ENCODE data around the gene ALDH8A1. TPM values are rescaled to one million over a fixed set of nuclear protein-coding genes. Genes with fewer than 3 reads are reported as not detected.
A peak's percentile ranks its signal among the peaks of the same experiment; 100 is the strongest.
"Not testable (repeated sequence)": the region's sequence is repeated elsewhere in the genome, so short reads cannot be mapped to it uniquely, and the experiment has no call there.

The ALDH8A1 gene
- polyA plus RNA-seq, 1 donor (not counting 4 experiments of a cell fraction or from before 2014, with no cell fraction given), result 0.66 TPM

DNA sequence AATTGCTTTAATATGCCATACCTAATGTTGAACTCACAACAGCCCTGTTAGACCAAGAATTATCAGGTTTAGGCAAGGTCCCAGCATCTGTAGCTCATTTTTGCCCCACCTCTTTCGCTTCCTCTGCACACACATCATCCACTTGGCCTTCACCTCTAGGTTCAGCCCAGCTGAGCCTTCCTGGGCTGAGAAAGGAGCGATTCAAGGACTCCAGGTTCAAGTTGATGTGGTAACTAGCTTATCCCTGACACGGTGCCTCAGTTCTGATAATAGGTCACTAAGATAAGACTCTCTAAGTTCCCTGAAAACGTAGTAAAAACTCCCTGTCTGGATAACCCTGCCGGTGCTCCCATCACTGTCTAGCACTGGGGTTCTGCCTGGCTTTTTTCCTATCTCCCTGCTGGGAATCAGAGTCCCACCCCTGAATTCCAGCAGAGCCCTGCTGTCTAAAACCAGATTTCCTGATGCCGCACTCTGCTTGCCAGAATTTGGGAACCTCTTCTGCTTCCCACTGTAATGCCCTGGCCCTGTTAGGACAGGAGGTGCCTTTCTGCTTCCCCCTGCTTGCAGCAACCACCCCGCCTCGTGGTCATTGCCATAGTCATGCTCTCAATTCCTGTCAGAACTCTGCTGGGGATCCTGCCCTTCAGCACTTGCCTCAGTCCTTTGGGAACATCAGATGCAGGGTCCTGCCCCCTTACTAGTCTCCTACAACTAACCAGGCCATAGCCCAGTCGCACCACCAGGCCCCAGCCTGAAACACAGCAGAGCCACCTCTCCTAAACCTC, 47.6 kb downstream of the ALDH8A1 start:
- no peak overlapping the region for H3K27ac ChIP-seq (ENCODE audit: control insufficient read depth, insufficient read depth, low read length)
- no peaks in the 10 kb centered on the region for H3K79me2 ChIP-seq (ENCODE audit: control insufficient read depth, insufficient read depth, low read length)
- H3K9me1 ChIP-seq (ENCODE audit: control insufficient read depth, extremely low read depth, insufficient read depth, low read length), result no peaks in the 10 kb centered on the region
- peak overlapping the region; percentile 36 for H2AFZ ChIP-seq (ENCODE audit: control insufficient read depth, low read length)
- no peaks in the 10 kb centered on the region for H3K36me3 ChIP-seq (ENCODE audit: control insufficient read depth in 2 of 2, extremely low read depth in 1 of 2, insufficient read depth in 2 of 2, low read length in 2 of 2)
- H3K9me3 ChIP-seq (ENCODE audit: control insufficient read depth, low read depth, low read length), result no peaks in the 10 kb centered on the region
- no peaks in the 10 kb centered on the region for H3K27me3 ChIP-seq (ENCODE audit: control insufficient read depth, extremely low read depth, insufficient read depth, low read length)
- no peak for TF ChIP-seq EZH2 (IDR thresholded peaks at IDR 0.05; ENCODE audit: low read length)
- TF ChIP-seq, protein P1, sequence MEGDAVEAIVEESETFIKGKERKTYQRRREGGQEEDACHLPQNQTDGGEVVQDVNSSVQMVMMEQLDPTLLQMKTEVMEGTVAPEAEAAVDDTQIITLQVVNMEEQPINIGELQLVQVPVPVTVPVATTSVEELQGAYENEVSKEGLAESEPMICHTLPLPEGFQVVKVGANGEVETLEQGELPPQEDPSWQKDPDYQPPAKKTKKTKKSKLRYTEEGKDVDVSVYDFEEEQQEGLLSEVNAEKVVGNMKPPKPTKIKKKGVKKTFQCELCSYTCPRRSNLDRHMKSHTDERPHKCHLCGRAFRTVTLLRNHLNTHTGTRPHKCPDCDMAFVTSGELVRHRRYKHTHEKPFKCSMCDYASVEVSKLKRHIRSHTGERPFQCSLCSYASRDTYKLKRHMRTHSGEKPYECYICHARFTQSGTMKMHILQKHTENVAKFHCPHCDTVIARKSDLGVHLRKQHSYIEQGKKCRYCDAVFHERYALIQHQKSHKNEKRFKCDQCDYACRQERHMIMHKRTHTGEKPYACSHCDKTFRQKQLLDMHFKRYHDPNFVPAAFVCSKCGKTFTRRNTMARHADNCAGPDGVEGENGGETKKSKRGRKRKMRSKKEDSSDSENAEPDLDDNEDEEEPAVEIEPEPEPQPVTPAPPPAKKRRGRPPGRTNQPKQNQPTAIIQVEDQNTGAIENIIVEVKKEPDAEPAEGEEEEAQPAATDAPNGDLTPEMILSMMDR (optimal IDR thresholded peaks at IDR 0.05 in 1 of 3, IDR thresholded peaks at IDR 0.05 in 1 of 3, conservative IDR thresholded peaks at IDR 0.05 in 1 of 3; ENCODE audit: extremely low read depth in 1 of 3, insufficient read depth in 2 of 3, low read length in 3 of 3), result no peak
- no peak overlapping the region for H3K4me2 ChIP-seq (ENCODE audit: control insufficient read depth, extremely low read depth, insufficient read depth, low read depth, low read length)
- dilution Hi-C loops (cut with MboI; ENCODE audit: extremely low pct_ligation_motif_present, low sequenced_read_pairs), result no loop called here
- FAIRE-seq, result no peak
- H3K4me1 ChIP-seq (ENCODE audit: control insufficient read depth, extremely low read depth, insufficient read depth, low read length), result no peaks in the 10 kb centered on the region
- no peak overlapping the region for H3K4me3 ChIP-seq (ENCODE audit: control insufficient read depth in 2 of 3, extremely low read depth in 1 of 3, insufficient read depth in 2 of 3, low read depth in 1 of 3, low read length in 3 of 3)
- no peaks in the 10 kb centered on the region for H4K20me1 ChIP-seq (ENCODE audit: control insufficient read depth, extremely low read depth, insufficient read depth, low read length)
- no peak overlapping the region for H3K9ac ChIP-seq (ENCODE audit: control insufficient read depth, extremely low read depth, insufficient read depth, low read length)
- DNase-seq (ENCODE audit: low read depth, low spot score), result no peak

DNA sequence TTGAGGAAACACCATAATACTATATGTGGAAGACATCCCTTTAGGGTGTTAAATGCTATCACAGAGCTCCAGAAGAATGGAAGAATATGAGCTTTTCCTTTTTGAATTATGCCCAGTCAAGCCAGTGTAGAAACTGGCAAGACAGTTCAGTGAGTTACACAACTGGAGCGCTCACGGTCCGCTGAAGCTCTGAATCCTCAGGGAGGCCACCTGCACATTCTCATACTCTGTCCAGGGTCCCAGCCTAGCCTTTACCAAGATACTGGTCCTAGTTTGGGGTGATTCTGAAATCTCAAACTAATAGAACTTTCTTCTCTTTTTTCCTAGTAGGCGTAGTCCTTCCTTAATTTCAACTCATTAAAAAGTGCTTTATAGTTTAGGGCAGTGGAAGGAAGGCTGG, 51.3 kb downstream of the ALDH8A1 start:
- Histone ChIP-seq H3K4me3 (ENCODE audit: control insufficient read depth in 2 of 3, extremely low read depth in 1 of 3, insufficient read depth in 2 of 3, low read depth in 1 of 3, low read length in 3 of 3) (no peak overlapping the region), H3K9ac (ENCODE audit: control insufficient read depth, extremely low read depth, insufficient read depth, low read length) (no peak overlapping the region), H3K36me3 (ENCODE audit: control insufficient read depth in 2 of 2, extremely low read depth in 1 of 2, insufficient read depth in 2 of 2, low read length in 2 of 2) (no peaks in the 10 kb centered on the region), H3K9me3 (ENCODE audit: control insufficient read depth, low read depth, low read length) (no peaks in the 10 kb centered on the region), H3K27ac (ENCODE audit: control insufficient read depth, insufficient read depth, low read length) (no peak overlapping the region), H3K9me1 (ENCODE audit: control insufficient read depth, extremely low read depth, insufficient read depth, low read length) (peaks cover 2% of the 10 kb centered on the region), H2AFZ (ENCODE audit: control insufficient read depth, low read length) (no peak overlapping the region), H4K20me1 (ENCODE audit: control insufficient read depth, extremely low read depth, insufficient read depth, low read length) (no peaks in the 10 kb centered on the region), H3K4me1 (ENCODE audit: control insufficient read depth, extremely low read depth, insufficient read depth, low read length) (peaks cover 8% of the 10 kb centered on the region), H3K4me2 (ENCODE audit: control insufficient read depth, extremely low read depth, insufficient read depth, low read depth, low read length) (no peak overlapping the region), H3K27me3 (ENCODE audit: control insufficient read depth, extremely low read depth, insufficient read depth, low read length) (no peaks in the 10 kb centered on the region), H3K79me2 (ENCODE audit: control insufficient read depth, insufficient read depth, low read length) (no peaks in the 10 kb centered on the region)
- no peak for DNase-seq (ENCODE audit: low read depth, low spot score)
- dilution Hi-C loops (cut with MboI; ENCODE audit: extremely low pct_ligation_motif_present, low sequenced_read_pairs), result no loop called here
- FAIRE-seq, result no peak
- TF ChIP-seq, protein P1 (optimal IDR thresholded peaks at IDR 0.05 in 1 of 3, IDR thresholded peaks at IDR 0.05 in 1 of 3, conservative IDR thresholded peaks at IDR 0.05 in 1 of 3; ENCODE audit: extremely low read depth in 1 of 3, insufficient read depth in 2 of 3, low read length in 3 of 3), result no peak
- no peak for TF ChIP-seq EZH2 (IDR thresholded peaks at IDR 0.05; ENCODE audit: low read length)

DNA sequence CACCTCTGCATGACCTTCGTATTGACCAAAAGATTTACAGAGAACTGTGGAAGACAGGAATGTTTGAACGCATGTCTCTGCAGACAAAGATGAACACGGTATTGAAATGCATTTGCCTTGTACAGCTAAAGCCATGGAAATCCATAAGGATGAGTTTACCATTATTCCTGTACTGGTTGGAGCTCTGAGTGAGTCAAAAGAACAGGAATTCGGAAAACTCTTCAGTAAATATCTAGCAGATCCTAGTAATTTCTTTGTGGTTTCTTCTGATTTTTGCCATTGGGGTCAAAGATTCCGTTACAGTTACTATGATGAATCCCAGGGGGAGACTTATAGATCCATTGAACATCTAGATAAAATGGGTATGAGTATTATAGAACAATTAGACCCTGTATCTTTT, 51.7 kb downstream of the ALDH8A1 start:
- FAIRE-seq; dilution Hi-C loops (cut with MboI; ENCODE audit: extremely low pct_ligation_motif_present, low sequenced_read_pairs); H3K9ac ChIP-seq (ENCODE audit: control insufficient read depth, extremely low read depth, insufficient read depth, low read length); DNase-seq (ENCODE audit: low read depth, low spot score); H4K20me1 ChIP-seq (ENCODE audit: control insufficient read depth, extremely low read depth, insufficient read depth, low read length); H3K27ac ChIP-seq (ENCODE audit: control insufficient read depth, insufficient read depth, low read length); H3K4me2 ChIP-seq (ENCODE audit: control insufficient read depth, extremely low read depth, insufficient read depth, low read depth, low read length); H3K9me3 ChIP-seq (ENCODE audit: control insufficient read depth, low read depth, low read length); H3K9me1 ChIP-seq (ENCODE audit: control insufficient read depth, extremely low read depth, insufficient read depth, low read length); H3K27me3 ChIP-seq (ENCODE audit: control insufficient read depth, extremely low read depth, insufficient read depth, low read length); H3K4me3 ChIP-seq (ENCODE audit: control insufficient read depth in 2 of 3, extremely low read depth in 1 of 3, insufficient read depth in 2 of 3, low read depth in 1 of 3, low read length in 3 of 3); H3K79me2 ChIP-seq (ENCODE audit: control insufficient read depth, insufficient read depth, low read length); H3K36me3 ChIP-seq (ENCODE audit: control insufficient read depth in 2 of 2, extremely low read depth in 1 of 2, insufficient read depth in 2 of 2, low read length in 2 of 2); H2AFZ ChIP-seq (ENCODE audit: control insufficient read depth, low read length); H3K4me1 ChIP-seq (ENCODE audit: control insufficient read depth, extremely low read depth, insufficient read depth, low read length): not testable (repeated sequence)

Data from keratinocyte (primary cell).